EL (cell line): ENCODE data around the gene TREH.

ENCODE experiments used
- DNase-seq: peaks from one replicate; pipeline ENCODE4 v3.0.0-alpha.2; 2016

The TREH gene

GRCh38 chr11:118609380-118610224 is 69.8 kb downstream of the TREH start:
- peak; percentile 38 for DNase-seq

GRCh38 chr11:118608360-118609227 is 70.9 kb downstream of the TREH start:
- peak; percentile 83 for DNase-seq

GRCh38 chr11:118607401-118608359 is 71.8 kb downstream of the TREH start, which contains the start of gene PHLDB1:
TSS of gene PHLDB1 (plus strand) at chr11:118607615. CDS start at chr11:118613837, 6,222 bp downstream.
- DNase-seq, result peak; percentile 77
